BLaER1 treated with 17β-estradiol and CSF1 and Interleukin-3, amounts not matched to agents 10 nM and 100 nM (cell line): ENCODE measurements around the gene FARS2.

Experiments used
- H3K27ac ChIP-seq, 11 experiments: shearing (Covaris generic); formaldehyde crosslinking; 2 replicates each; pipeline ENCODE4 v1.8.1; 2022
- H3K27me3 ChIP-seq, 11 experiments: shearing (Covaris generic); formaldehyde crosslinking; 2 replicates each; pipeline ENCODE4 v1.8.1; 2022
- H3K36me3 ChIP-seq, 11 experiments: shearing (Covaris generic); formaldehyde crosslinking; 2 replicates each; pipeline ENCODE4 v1.8.1; 2022
- H3K4me1 ChIP-seq, 10 experiments: shearing (Covaris generic); formaldehyde crosslinking; 2 replicates each; pipeline ENCODE4 v1.8.1; 2022
- H3K4me2 ChIP-seq, 11 experiments: shearing (Covaris generic); formaldehyde crosslinking; 2 replicates each; pipeline ENCODE4 v1.8.1; 2022
- H3K4me3 ChIP-seq, 10 experiments: shearing (Covaris generic); formaldehyde crosslinking; 2 replicates each; pipeline ENCODE4 v1.8.1; 2022
- H3K9ac ChIP-seq, 11 experiments: shearing (Covaris generic); formaldehyde crosslinking; 2 replicates each; pipeline ENCODE4 v1.8.1; 2022
- H3K9me3 ChIP-seq, 11 experiments: shearing (Covaris generic); formaldehyde crosslinking; replicated peaks in 1 of 11; 2 replicates each; pipeline ENCODE4 v1.8.1; 2022
- H4K20me1 ChIP-seq, 11 experiments: shearing (Covaris generic); formaldehyde crosslinking; 2 replicates each; pipeline ENCODE4 v1.8.1; 2022
- Cebpa-rat ChIP-seq, 11 experiments: shearing (Covaris generic); IDR thresholded peaks; 2 replicates each; pipeline ENCODE4 v1.8.1; 2022

Gene FARS2

GRCh38 chr6:5366941-5367340 lies 105.6 kb downstream of the FARS2 start:
- H3K9ac ChIP-seq, result no peak overlapping the region
- no peak overlapping the region for H3K4me3 ChIP-seq
- H4K20me1 ChIP-seq, result peaks cover 0 to 8% (median 0%) of the 10 kb centered on the region in 11 experiments; a peak in 4 of 22 replicates
- H3K4me2 ChIP-seq, result no peak overlapping the region
- H3K36me3 ChIP-seq, result peaks cover 8 to 24% (median 16%) of the 10 kb centered on the region in 11 experiments; a peak in 18 of 22 replicates
- no peak for TF ChIP-seq Cebpa-rat (IDR thresholded peaks at IDR 0.05)
- no peak overlapping the region for H3K27ac ChIP-seq
- no peaks in the 10 kb centered on the region for H3K4me1 ChIP-seq
- H3K27me3 ChIP-seq, result no peaks in the 10 kb centered on the region
- no peaks in the 10 kb centered on the region for H3K9me3 ChIP-seq

- Histone ChIP-seq H3K4me2 (no peak overlapping the region), H3K9me3 (no peaks in the 10 kb centered on the region)
Observed at GRCh38 chr6:5367510-5367909, 106.2 kb downstream of the FARS2 start.

GRCh38 chr6:5373430-5373829 lies 112.1 kb downstream of the FARS2 start:
- peaks cover 0 to 7% (median 0%) of the 10 kb centered on the region in 11 experiments; a peak in 5 of 22 replicates for H4K20me1 ChIP-seq
- H3K4me1 ChIP-seq, result no peaks in the 10 kb centered on the region
- TF ChIP-seq Cebpa-rat (IDR thresholded peaks at IDR 0.05), result no peak
- H3K4me2 ChIP-seq, result no peak overlapping the region
- H3K4me3 ChIP-seq, result no peak overlapping the region
- no peaks in the 10 kb centered on the region for H3K27me3 ChIP-seq
- H3K9me3 ChIP-seq, result no peaks in the 10 kb centered on the region
- peaks cover 8 to 24% (median 14%) of the 10 kb centered on the region in 11 experiments; a peak in 18 of 22 replicates for H3K36me3 ChIP-seq
- no peak overlapping the region for H3K9ac ChIP-seq
- H3K27ac ChIP-seq, result no peak overlapping the region

More at GRCh38 chr6:5367510-5367909, 106.2 kb downstream of the FARS2 start:
- Histone ChIP-seq H3K9ac (no peak overlapping the region), H3K27ac (no peak overlapping the region), H3K36me3 (peaks cover 8 to 24% (median 16%) of the 10 kb centered on the region in 11 experiments; a peak in 18 of 22 replicates), H3K27me3 (no peaks in the 10 kb centered on the region), H3K4me1 (no peaks in the 10 kb centered on the region), H3K4me3 (no peak overlapping the region), H4K20me1 (peaks cover 0 to 8% (median 0%) of the 10 kb centered on the region in 11 experiments; a peak in 4 of 22 replicates)
- no peak for TF ChIP-seq Cebpa-rat (IDR thresholded peaks at IDR 0.05)

GRCh38 chr6:5378331-5378730 lies 117.0 kb downstream of the FARS2 start:
- Histone ChIP-seq H3K27me3 (no peaks in the 10 kb centered on the region), H3K4me1 (no peaks in the 10 kb centered on the region), H4K20me1 (peaks cover 0 to 18% (median 5%) of the 10 kb centered on the region in 11 experiments; a peak in 10 of 22 replicates), H3K36me3 (no peaks in the 10 kb centered on the region), H3K9ac (no peak overlapping the region), H3K4me2 (no peak overlapping the region), H3K9me3 (no peaks in the 10 kb centered on the region), H3K4me3 (no peak overlapping the region), H3K27ac (no peak overlapping the region)
- no peak for TF ChIP-seq Cebpa-rat (IDR thresholded peaks at IDR 0.05)

- Histone ChIP-seq H4K20me1 (peaks cover 0 to 18% (median 5%) of the 10 kb centered on the region in 11 experiments; a peak in 10 of 22 replicates), H3K4me3 (no peak overlapping the region), H3K4me1 (no peaks in the 10 kb centered on the region), H3K9me3 (no peaks in the 10 kb centered on the region), H3K27ac (no peak overlapping the region), H3K36me3 (no peaks in the 10 kb centered on the region), H3K9ac (no peak overlapping the region), H3K4me2 (no peak overlapping the region), H3K27me3 (no peaks in the 10 kb centered on the region)
- TF ChIP-seq Cebpa-rat (IDR thresholded peaks at IDR 0.05), result no peak
Observed at GRCh38 chr6:5379647-5380242, 118.4 kb downstream of the FARS2 start.

GRCh38 chr6:5383856-5384255 lies 122.5 kb downstream of the FARS2 start:
- TF ChIP-seq Cebpa-rat (IDR thresholded peaks at IDR 0.05), result no peak
- H3K4me2 ChIP-seq, result no peak overlapping the region
- no peaks in the 10 kb centered on the region for H3K9me3 ChIP-seq
- H3K9ac ChIP-seq, result no peak overlapping the region
- peaks cover 0 to 21% (median 4%) of the 10 kb centered on the region in 11 experiments; a peak in 10 of 22 replicates for H4K20me1 ChIP-seq
- no peak overlapping the region for H3K4me3 ChIP-seq
- no peaks in the 10 kb centered on the region for H3K4me1 ChIP-seq
- no peaks in the 10 kb centered on the region for H3K27me3 ChIP-seq
- H3K36me3 ChIP-seq, result no peaks in the 10 kb centered on the region
- no peak overlapping the region for H3K27ac ChIP-seq

- no peak overlapping the region for H3K9ac ChIP-seq
- no peak overlapping the region for H3K4me2 ChIP-seq
- H3K9me3 ChIP-seq, result no peaks in the 10 kb centered on the region
- no peaks in the 10 kb centered on the region for H3K36me3 ChIP-seq
- peaks cover 0 to 16% (median 1%) of the 10 kb centered on the region in 11 experiments; a peak in 9 of 22 replicates for H4K20me1 ChIP-seq
- H3K4me3 ChIP-seq, result no peak overlapping the region
- no peak overlapping the region for H3K27ac ChIP-seq
- H3K4me1 ChIP-seq, result no peaks in the 10 kb centered on the region
- no peaks in the 10 kb centered on the region for H3K27me3 ChIP-seq
- TF ChIP-seq Cebpa-rat (IDR thresholded peaks at IDR 0.05), result no peak
Observed at GRCh38 chr6:5384276-5384675, 123.0 kb downstream of the FARS2 start.

GRCh38 chr6:5388326-5388725 lies 127.0 kb downstream of the FARS2 start:
- no peak for TF ChIP-seq Cebpa-rat (IDR thresholded peaks at IDR 0.05)
- Histone ChIP-seq H3K36me3 (no peaks in the 10 kb centered on the region), H4K20me1 (peaks cover 0 to 14% (median 0%) of the 10 kb centered on the region in 11 experiments; a peak in 3 of 22 replicates), H3K27ac (no peak overlapping the region), H3K9ac (no peak overlapping the region), H3K4me3 (no peak overlapping the region), H3K27me3 (no peaks in the 10 kb centered on the region), H3K4me1 (no peaks in the 10 kb centered on the region), H3K4me2 (no peak overlapping the region), H3K9me3 (no peaks in the 10 kb centered on the region)

- no peaks in the 10 kb centered on the region for H3K36me3 ChIP-seq
- no peak overlapping the region for H3K27ac ChIP-seq
- H3K9me3 ChIP-seq, result no peaks in the 10 kb centered on the region
- H3K4me1 ChIP-seq, result no peaks in the 10 kb centered on the region
- H3K4me2 ChIP-seq, result no peak overlapping the region
- peaks cover 0 to 14% (median 0%) of the 10 kb centered on the region in 11 experiments; a peak in 3 of 22 replicates for H4K20me1 ChIP-seq
- no peaks in the 10 kb centered on the region for H3K27me3 ChIP-seq
- TF ChIP-seq Cebpa-rat (IDR thresholded peaks at IDR 0.05), result no peak
- no peak overlapping the region for H3K4me3 ChIP-seq
- H3K9ac ChIP-seq, result no peak overlapping the region
Observed at GRCh38 chr6:5389086-5389745, 127.9 kb downstream of the FARS2 start.
